Esophagus squamous epithelium (tissue), 5 donors: ENCODE data around the gene HYOU1. TPM values are rescaled to one million over a fixed set of nuclear protein-coding genes. Genes with fewer than 3 reads are reported as not detected.
"Not testable (repeated sequence)": the region's sequence is repeated elsewhere in the genome, so short reads cannot be mapped to it uniquely, and the experiment has no call there.

ENCODE experiments used
- DNase-seq: peaks from one replicate; lab custom pipeline; 2025; lab: John Stamatoyannopoulos, UW
- H3K27ac ChIP-seq, 4 donors: fragments of 200-600 bp; sonication (generic); one replicate each; pipeline ENCODE4 v1.5.1; 2016 to 2019; ENCODE audit warnings: mild to moderate bottlenecking in 1 of 4
- H3K27me3 ChIP-seq, 4 donors: fragments of 200-600 bp; sonication (generic); 1 replicate in 3 of 4; 2 replicates in 1 of 4; pipeline versions ENCODE4 v1.5.1 to v1.6.0; 2017 to 2021; ENCODE audit warnings: antibody characterized with exemption in 1 of 4
- H3K36me3 ChIP-seq, 3 donors: fragments of 200-600 bp; sonication (generic); one replicate each; pipeline ENCODE4 v1.5.1; 2016 to 2019
- H3K4me1 ChIP-seq, 3 donors: fragments of 200-600 bp; sonication (generic); one replicate each; pipeline ENCODE4 v1.5.1; 2017 to 2019
- H3K4me3 ChIP-seq, 4 donors: fragments of 200-600 bp; sonication (generic); 1 replicate in 3 of 4; 2 replicates in 1 of 4; pipeline ENCODE4 v1.5.1; 2016 to 2019; ENCODE audit warnings: mild to moderate bottlenecking in 2 of 4, moderate library complexity in 1 of 4
- H3K9me3 ChIP-seq, 3 donors: fragments of 200-600 bp; sonication (generic); one replicate each; pipeline ENCODE4 v1.5.1; 2016 to 2019
- POLR2A ChIP-seq, 4 donors: fragments of 450-650 bp; IDR thresholded peaks; one replicate each; pipeline ENCODE4 v1.6.1; 2017; ENCODE audit warnings: antibody characterized with exemption in 4 of 4, mild to moderate bottlenecking in 4 of 4, moderate library complexity in 3 of 4
- WGBS, 2 donors: methylation state at CpG; one replicate each; pipeline ENCODE4 v1.1.5; 2018; 5-methylcytosine and 5-hydroxymethylcytosine counted together
- intact Hi-C: fragments of 100-400 bp; cut with DNase I; formaldehyde crosslinking; loops from one replicate; pipeline ENCODE4 v1.15.0; 2022
- total RNA-seq, 4 donors: library from RNA; depleted of rRNA; stranded (reverse); fragments of >200 nt; gene quantifications; one replicate each; pipeline ENCODE4 v1.1.0, GENCODE V29; 2016
- TF ChIP-seq, protein P1 (sequence below), 6 experiments: fragments of 450-650 bp in 4 of 6; fragments of 200-600 bp in 2 of 6; sonication (generic) in 2 of 6; IDR thresholded peaks; one replicate each; pipeline ENCODE4 v1.5.1; 2016 to 2019; ENCODE audit warnings: antibody characterized with exemption in 6 of 6, mild to moderate bottlenecking in 4 of 6, moderate library complexity in 4 of 6
- donor health status: DM: yes; HTN: yes; CAD: no.

HYOU1 gene
- total RNA-seq, 4 donors from 2014 or later: 44.1 to 93.8 (median 65.4) TPM

DNA sequence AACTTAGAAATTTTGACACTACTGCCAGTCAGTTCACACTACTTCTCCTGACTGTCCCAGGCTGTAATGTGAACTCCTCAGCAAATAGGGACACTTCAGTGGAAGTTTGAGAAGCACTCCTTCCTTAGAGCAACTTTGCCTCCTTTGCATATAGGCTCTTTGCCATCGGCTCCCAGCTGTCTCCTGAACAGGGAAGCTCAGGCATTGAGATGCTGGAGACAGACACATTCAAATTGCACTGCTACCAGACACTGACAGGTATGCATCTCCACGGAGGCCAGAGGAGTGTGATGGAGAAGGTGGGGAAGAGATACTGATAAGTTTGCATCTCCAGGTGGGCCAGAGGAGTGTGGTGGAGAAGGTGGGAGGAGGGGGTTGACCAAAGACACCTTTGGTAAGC lies 37.0 kb downstream of the HYOU1 start:
- Histone ChIP-seq H3K4me1 (peaks cover 16 to 74% (median 30%) of the 10 kb centered on the region in 3 donors), H3K4me3 (peak overlapping the region in 3 of 4 donors; percentile 72 to 87 (median 77)), H3K27me3 (no peaks in the 10 kb centered on the region), H3K36me3 (peaks cover 5 to 63% (median 26%) of the 10 kb centered on the region in 3 donors), H3K9me3 (no peaks in the 10 kb centered on the region), H3K27ac (peak overlapping the region in 1 of 4 donors; percentile 97)
- no peak for DNase-seq
- WGBS, 2 donors: 14 to 20% methylated on average over 2 of the region's 2 CpGs
- intact Hi-C loops: no loop called here
- TF ChIP-seq, protein P1, sequence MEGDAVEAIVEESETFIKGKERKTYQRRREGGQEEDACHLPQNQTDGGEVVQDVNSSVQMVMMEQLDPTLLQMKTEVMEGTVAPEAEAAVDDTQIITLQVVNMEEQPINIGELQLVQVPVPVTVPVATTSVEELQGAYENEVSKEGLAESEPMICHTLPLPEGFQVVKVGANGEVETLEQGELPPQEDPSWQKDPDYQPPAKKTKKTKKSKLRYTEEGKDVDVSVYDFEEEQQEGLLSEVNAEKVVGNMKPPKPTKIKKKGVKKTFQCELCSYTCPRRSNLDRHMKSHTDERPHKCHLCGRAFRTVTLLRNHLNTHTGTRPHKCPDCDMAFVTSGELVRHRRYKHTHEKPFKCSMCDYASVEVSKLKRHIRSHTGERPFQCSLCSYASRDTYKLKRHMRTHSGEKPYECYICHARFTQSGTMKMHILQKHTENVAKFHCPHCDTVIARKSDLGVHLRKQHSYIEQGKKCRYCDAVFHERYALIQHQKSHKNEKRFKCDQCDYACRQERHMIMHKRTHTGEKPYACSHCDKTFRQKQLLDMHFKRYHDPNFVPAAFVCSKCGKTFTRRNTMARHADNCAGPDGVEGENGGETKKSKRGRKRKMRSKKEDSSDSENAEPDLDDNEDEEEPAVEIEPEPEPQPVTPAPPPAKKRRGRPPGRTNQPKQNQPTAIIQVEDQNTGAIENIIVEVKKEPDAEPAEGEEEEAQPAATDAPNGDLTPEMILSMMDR (IDR thresholded peaks at IDR 0.05): no peak
- no peak for TF ChIP-seq POLR2A (IDR thresholded peaks at IDR 0.05)

DNA sequence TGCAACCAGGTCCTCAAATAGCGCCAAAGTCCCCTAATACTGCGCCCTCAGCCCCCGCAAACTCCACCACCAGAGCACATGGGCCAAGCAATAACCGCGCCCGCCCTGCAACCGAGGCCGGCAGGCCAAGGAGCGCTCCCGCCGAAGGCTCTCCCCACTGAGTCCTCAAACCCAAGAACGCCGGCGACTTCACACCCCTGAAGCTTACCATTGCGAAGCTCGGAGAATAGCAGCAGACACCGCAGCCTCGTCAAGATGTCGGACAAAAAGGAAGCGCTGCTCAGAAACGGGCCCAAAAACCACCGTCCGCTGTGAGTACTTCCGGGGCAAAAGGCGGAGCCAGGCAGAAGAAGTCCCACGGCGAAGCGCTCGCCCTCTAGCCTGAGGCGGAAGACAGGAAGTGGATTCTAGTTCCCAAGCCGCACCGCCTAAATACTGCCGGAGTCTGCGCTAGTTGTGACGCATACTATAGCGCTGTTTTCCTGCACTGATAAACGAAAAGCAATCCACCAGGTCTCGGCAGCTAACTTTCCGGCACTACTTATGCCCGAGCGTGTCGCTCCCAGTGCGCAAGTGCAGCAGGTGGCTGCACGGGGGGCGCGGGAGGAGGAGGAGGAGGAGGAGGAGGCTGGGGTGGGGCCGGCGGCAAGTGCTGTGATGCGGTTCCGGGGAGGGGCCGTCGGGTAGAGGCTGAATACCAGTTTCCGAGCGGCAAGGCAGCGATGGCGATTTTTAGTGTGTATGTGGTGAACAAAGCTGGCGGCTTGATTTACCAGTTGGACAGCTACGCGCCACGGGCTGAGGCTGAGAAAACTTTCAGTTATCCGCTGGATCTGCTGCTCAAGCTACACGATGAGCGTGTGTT lies 38.7 kb downstream of the HYOU1 start, which contains the start of the genes RPS25 and TRAPPC4:
Gene RPS25 (minus strand): TSS at position 270 of the 865 bp plus-strand sequence. CDS start 59 bp downstream, at position 211.
Gene TRAPPC4 (plus strand): TSS at position 693 of the 865 bp plus-strand sequence. CDS start 30 bp downstream, at position 723.
- peaks cover 13 to 61% (median 22%) of the 10 kb centered on the region in 3 donors for H3K36me3 ChIP-seq
- H3K4me1 ChIP-seq: peaks cover 16 to 67% (median 31%) of the 10 kb centered on the region in 3 donors
- DNase-seq: peak; percentile 64
- H3K9me3 ChIP-seq: no peaks in the 10 kb centered on the region
- peak within 1 kb of the TSS; percentile 94 to 97 (median 96) for H3K27ac ChIP-seq
- WGBS, 2 donors: 1% methylated on average over 19 to 26 of the region's 63 CpGs
- intact Hi-C loops: no loop called here
- H3K4me3 ChIP-seq: peak within 1 kb of the TSS; percentile 72 to 87 (median 82)
- H3K27me3 ChIP-seq: no peaks in the 10 kb centered on the region
- TF ChIP-seq, protein P1 (IDR thresholded peaks at IDR 0.05): peak in 1 of 6 experiments; percentile 38
- peak in 3 of 4 donors; percentile 30 to 72 (median 39) for TF ChIP-seq POLR2A (IDR thresholded peaks at IDR 0.05)

DNA sequence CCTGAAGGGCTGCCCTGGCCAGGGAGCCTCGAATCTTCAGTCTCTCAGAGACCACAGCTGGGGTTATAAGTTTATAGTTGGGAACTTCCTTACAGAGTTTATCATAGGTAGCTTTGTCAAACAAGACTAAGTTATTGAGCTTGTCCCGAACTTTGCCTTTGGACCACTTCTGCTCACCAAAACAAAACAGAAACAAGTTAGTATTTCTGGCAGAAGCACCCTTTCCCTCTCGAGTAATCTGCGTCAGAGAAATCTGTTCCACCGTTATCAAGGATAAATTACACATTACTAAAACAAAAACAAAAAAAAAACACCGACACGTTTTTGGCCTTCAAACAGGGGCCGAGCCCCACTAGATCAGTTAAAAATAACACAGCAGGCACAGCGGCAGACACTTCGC lies 39.6 kb downstream of the HYOU1 start:
- Histone ChIP-seq H3K27ac (peak overlapping the region; percentile 94 to 97 (median 96)), H3K4me1 (peaks cover 16 to 63% (median 31%) of the 10 kb centered on the region in 3 donors), H3K36me3 (peaks cover 13 to 63% (median 20%) of the 10 kb centered on the region in 3 donors), H3K4me3 (peak overlapping the region; percentile 72 to 87 (median 82))
- intact Hi-C loops, H3K9me3 ChIP-seq, H3K27me3 ChIP-seq, DNase-seq: not testable (repeated sequence)
- 1 to 3% methylated on average over 10 of the region's 10 CpGs for WGBS, 2 donors

DNA sequence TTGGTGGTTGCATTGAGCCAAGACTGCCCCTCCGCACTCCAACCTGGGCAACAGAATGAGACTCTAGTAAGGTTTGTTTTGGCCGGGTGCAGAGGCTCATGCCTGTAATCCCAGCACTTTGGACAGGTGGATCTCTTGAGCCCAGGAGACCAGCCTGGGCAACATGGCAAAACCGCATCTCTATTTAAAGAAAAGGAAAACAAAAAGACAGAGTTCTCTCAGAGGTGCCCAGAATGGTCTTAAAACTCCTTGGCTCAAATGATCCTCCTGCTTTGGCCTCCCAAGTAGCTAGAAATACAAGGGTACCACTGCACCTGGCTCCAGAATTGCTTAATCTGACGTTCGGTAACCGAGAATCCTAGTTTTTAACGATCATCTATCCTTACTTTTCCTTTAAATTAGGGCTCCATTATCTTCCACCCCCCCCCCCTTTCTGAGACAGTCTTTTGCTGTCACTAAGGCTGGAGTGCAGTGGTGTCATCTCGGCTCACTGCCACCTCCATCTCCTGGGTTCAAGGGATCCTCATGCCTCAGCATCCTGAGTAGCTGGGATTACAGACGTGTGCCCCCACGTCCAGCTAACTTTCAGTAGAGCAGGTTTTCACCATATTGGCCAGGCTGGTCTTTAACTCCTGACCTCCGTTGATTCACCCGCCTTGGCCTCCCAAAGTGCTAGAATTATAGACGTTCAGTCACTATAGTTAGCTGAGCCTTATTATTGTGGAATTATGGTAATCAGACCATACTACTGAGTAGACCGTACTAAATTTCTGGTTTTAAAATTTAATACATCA lies 40.6 kb downstream of the HYOU1 start:
- H3K9me3 ChIP-seq: no peaks in the 10 kb centered on the region
- TF ChIP-seq POLR2A (IDR thresholded peaks at IDR 0.05): no peak
- TF ChIP-seq, protein P1 (IDR thresholded peaks at IDR 0.05): no peak
- peak overlapping the region in 2 of 4 donors; percentile 94 to 97 for H3K27ac ChIP-seq
- H3K27me3 ChIP-seq: no peaks in the 10 kb centered on the region
- intact Hi-C loops: no loop called here
- H3K4me1 ChIP-seq: peaks cover 16 to 54% (median 31%) of the 10 kb centered on the region in 3 donors
- WGBS, 2 donors: 56 to 61% methylated on average over 13 to 14 of the region's 14 CpGs
- DNase-seq: no peak
- peak overlapping the region in 2 of 4 donors; percentile 72 to 77 for H3K4me3 ChIP-seq
- H3K36me3 ChIP-seq: peaks cover 13 to 63% (median 20%) of the 10 kb centered on the region in 3 donors

DNA sequence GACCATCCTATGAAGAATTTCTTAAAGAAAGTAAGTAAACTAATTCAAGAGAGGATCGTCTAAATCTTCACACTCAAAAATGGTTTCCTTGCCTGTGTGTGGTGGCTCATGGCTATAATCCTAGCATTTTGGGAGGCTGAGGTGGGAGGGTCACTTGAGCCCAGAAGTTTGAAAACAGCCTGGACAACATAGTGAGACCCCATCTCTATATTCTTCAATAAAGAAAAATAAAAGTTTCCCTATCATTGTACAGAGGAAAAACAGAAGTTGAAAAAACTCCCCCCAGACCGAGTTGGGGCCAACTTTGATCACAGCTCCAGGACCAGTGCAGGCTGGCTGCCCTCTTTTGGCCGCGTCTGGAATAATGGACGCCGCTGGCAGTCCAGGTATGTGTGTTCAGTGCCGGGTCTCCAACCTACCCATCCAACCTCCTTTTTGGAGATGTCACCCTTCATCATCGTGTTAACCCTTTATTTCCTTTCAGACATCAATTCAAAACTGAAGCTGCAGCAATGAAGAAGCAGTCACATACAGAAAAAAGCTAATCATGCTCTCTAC lies 41.9 kb downstream of the HYOU1 start:
- DNase-seq: no peak
- no peak overlapping the region for H3K27ac ChIP-seq
- WGBS, 2 donors: 43 to 60% methylated on average over 8 of the region's 8 CpGs
- no peaks in the 10 kb centered on the region for H3K27me3 ChIP-seq
- H3K36me3 ChIP-seq: peaks cover 24 to 67% (median 24%) of the 10 kb centered on the region in 3 donors
- no peak overlapping the region for H3K4me3 ChIP-seq
- TF ChIP-seq, protein P1 (IDR thresholded peaks at IDR 0.05): no peak
- H3K9me3 ChIP-seq: no peaks in the 10 kb centered on the region
- H3K4me1 ChIP-seq: peaks cover 14 to 41% (median 27%) of the 10 kb centered on the region in 3 donors
- intact Hi-C loops: no loop called here
